AG04449 (cell line): ENCODE measurements around the gene KCNMA1.

Experiments
- CTCF ChIA-PET: fragments of 350-600 bp; formaldehyde crosslinking; extraction: SDS; loops from one replicate; lab custom pipeline; 2021; ENCODE audit warnings: antibody characterized with exemption; lab: Yijun Ruan, JAX
- POLR2A ChIA-PET: fragments of 400-600, 350-600 bp; formaldehyde crosslinking; extraction: SDS; loops from one replicate; lab custom pipeline; 2020; ENCODE audit warnings: antibody characterized with exemption, inconsistent platforms; lab: Yijun Ruan, JAX
- DNase-seq: peaks from one replicate; pipeline ENCODE4 v3.0.0-alpha.2; 2010; ENCODE audit warnings: low read depth, low spot score
- H3K4me3 ChIP-seq: 2 replicates; pipeline ENCODE4 v1.5.1; 2011; ENCODE audit warnings: low read depth, mild to moderate bottlenecking, control low read depth, low read length
- CTCF ChIP-seq: IDR thresholded peaks from one replicate; pipeline ENCODE4 v1.5.1; 2011; ENCODE audit warnings: mild to moderate bottlenecking, moderate library complexity, low read length, control low read depth, inconsistent platforms; ENCODE audit not compliant: insufficient read depth; ENCODE audit errors: missing control alignments

KCNMA1 gene

DNA sequence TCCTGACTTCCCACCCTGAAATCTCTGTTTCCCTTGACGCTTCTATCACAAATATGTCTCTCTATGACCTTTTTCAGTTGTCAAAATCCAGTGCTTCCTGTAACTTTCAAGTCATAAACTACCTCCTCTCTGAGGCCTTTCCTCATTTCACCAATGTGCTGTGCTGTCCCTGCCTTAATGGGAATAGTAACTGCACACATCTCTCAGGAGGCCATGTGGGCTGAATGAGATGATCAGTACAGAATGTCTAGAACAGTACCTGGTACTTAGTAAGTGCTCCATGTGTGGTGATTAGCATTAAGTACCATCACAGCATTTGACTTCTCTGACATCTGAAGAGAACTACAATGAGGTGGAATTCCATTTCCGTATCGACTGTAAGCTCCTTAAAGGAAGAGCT is 588.5 kb downstream of the KCNMA1 start:
- no peak for TF ChIP-seq CTCF
- POLR2A ChIA-PET: no interaction called here
- CTCF ChIA-PET: no interaction called here
- no peak for DNase-seq
- no peak overlapping the region for H3K4me3 ChIP-seq

- ChIA-PET POLR2A (no interaction called here), CTCF (interaction anchor here (1.5 kb wide), 2 partner anchors 9 to 40 kb away, joined by 3 read pairs; no protein-coding TSS in a partner anchor)
- no peak for TF ChIP-seq CTCF
- H3K4me3 ChIP-seq: no peak overlapping the region
- DNase-seq: no peak
Observed at GRCh38 chr10:77045085-77045484, 592.5 kb downstream of the KCNMA1 start.

- DNase-seq: no peak
- TF ChIP-seq CTCF: no peak
- POLR2A ChIA-PET: no interaction called here
- H3K4me3 ChIP-seq: no peak overlapping the region
- CTCF ChIA-PET: no interaction called here
Observed at GRCh38 chr10:77043420-77043763, 594.2 kb downstream of the KCNMA1 start.

DNA sequence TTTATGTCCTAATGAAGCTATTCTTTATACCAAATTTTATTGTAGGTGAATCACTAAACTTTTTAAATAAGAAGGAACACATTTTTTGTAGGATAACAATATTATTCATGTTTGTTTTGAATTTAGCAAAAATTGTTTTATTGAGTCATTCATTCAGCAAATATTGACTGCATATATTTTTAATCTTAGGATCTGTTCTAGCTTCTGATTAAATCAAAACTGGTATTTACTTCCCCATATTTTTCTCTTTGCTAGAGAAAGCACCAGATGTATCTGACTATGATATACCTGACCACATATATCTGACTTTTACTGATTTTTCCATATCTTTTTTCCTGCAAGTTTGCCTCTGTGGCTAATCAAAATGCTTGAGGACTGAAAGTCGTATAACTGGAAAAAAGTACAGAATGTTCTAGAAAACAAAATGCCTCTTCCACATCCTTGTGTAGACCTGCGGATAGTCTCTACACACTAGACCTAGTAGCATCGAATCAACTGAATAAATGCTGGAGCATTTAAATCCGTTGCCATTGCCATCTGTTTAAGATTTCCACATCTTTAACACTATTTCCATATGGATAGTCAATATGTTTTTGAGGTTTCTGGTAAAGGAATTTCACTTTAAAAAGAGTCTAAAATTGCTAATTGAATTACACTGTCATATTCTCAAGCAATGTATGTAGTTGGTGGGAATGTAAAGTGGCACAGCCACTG is 594.7 kb downstream of the KCNMA1 start:
- DNase-seq: no peak
- ChIA-PET POLR2A (no interaction called here), CTCF (no interaction called here)
- TF ChIP-seq CTCF: no peak
- H3K4me3 ChIP-seq: no peak overlapping the region

DNA sequence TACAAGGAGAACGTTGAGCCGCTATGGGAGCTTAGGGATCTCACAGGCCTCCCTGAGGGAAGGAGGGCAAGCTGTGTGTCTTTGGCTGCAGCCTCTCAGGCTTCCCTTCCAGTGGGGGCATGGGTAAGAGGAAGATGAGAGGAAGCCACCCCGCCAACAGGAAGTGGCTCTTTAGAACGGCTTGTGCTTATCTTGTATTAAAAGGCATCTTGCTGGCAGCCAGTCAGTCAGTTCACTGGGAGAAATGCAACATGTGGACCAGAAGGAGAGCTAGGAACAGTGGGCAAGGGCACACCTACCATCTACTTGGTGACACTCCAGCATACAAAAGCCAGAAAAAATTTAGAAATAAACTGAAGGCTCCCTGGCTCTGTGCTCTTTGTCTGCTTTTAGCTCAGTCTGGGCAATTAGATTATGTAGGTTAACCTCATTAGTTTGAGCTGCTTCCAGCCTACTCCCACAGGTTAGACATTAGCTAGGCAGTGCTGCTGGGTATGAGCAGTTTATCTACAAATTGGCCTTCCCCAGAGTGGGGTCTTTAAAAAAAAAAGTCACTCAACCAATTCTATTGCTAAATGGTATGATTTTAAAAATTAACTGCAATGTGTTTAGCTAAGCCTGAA is 595.9 kb downstream of the KCNMA1 start:
- no peak for DNase-seq
- CTCF ChIA-PET: no interaction called here
- TF ChIP-seq CTCF: no peak
- H3K4me3 ChIP-seq: no peak overlapping the region
- POLR2A ChIA-PET: no interaction called here

GRCh38 chr10:77038407-77038806 is 599.2 kb downstream of the KCNMA1 start:
- POLR2A ChIA-PET: no interaction called here
- no peak overlapping the region for H3K4me3 ChIP-seq
- TF ChIP-seq CTCF: no peak
- CTCF ChIA-PET: interaction anchor here (0.7 to 1.9 kb wide), 4 partner anchors 9 to 74 kb away, joined by 3 to 6 read pairs (median 3); no protein-coding TSS in a partner anchor
- DNase-seq: no peak
